Dendritic cell treated with granulocyte-macrophage colony-stimulating factor and Interleukin-4, amounts not matched to agents 40 ng/mL and 50 ng/mL, for 4 days (primary cell): ENCODE results near the gene PCAT7.

Source experiments
- H3K27ac Mint-ChIP-seq: one replicate; pipeline ENCODE4 v1.8.0; 2022; ENCODE audit warnings: mild to moderate bottlenecking, mixed read lengths
- H3K27me3 Mint-ChIP-seq: one replicate; pipeline ENCODE4 v1.8.0; 2022; ENCODE audit warnings: mild to moderate bottlenecking, mixed read lengths
- H3K36me3 Mint-ChIP-seq: one replicate; pipeline ENCODE4 v1.8.0; 2022; ENCODE audit warnings: low read depth, mixed read lengths
- H3K4me1 Mint-ChIP-seq: one replicate; pipeline ENCODE4 v1.8.0; 2022; ENCODE audit warnings: low read depth, mixed read lengths
- H3K4me3 Mint-ChIP-seq: one replicate; pipeline ENCODE4 v1.8.0; 2022; ENCODE audit warnings: mild to moderate bottlenecking, moderate library complexity, mixed read lengths
- H3K9me3 Mint-ChIP-seq: one replicate; pipeline ENCODE4 v1.8.0; 2022; ENCODE audit warnings: mixed read lengths
- intact Hi-C: fragments of 100-400 bp; cut with micrococcal nuclease; formaldehyde crosslinking; loops from one replicate; pipeline ENCODE4 v1.15.0; 2022

PCAT7 gene

GRCh38 chr9:94602666-94603065 is 47.8 kb downstream of the PCAT7 start:
- H3K4me1 Mint-ChIP-seq, result peaks cover 5% of the 10 kb centered on the region
- H3K4me3 Mint-ChIP-seq, result no peak overlapping the region
- peaks cover 60% of the 10 kb centered on the region for H3K36me3 Mint-ChIP-seq
- intact Hi-C loops, result loop anchor here (1.0 kb wide), 1 partner anchor 48 kb away; no protein-coding TSS in a partner anchor
- H3K9me3 Mint-ChIP-seq, result no peaks in the 10 kb centered on the region
- no peaks in the 10 kb centered on the region for H3K27me3 Mint-ChIP-seq
- no peak overlapping the region for H3K27ac Mint-ChIP-seq

DNA sequence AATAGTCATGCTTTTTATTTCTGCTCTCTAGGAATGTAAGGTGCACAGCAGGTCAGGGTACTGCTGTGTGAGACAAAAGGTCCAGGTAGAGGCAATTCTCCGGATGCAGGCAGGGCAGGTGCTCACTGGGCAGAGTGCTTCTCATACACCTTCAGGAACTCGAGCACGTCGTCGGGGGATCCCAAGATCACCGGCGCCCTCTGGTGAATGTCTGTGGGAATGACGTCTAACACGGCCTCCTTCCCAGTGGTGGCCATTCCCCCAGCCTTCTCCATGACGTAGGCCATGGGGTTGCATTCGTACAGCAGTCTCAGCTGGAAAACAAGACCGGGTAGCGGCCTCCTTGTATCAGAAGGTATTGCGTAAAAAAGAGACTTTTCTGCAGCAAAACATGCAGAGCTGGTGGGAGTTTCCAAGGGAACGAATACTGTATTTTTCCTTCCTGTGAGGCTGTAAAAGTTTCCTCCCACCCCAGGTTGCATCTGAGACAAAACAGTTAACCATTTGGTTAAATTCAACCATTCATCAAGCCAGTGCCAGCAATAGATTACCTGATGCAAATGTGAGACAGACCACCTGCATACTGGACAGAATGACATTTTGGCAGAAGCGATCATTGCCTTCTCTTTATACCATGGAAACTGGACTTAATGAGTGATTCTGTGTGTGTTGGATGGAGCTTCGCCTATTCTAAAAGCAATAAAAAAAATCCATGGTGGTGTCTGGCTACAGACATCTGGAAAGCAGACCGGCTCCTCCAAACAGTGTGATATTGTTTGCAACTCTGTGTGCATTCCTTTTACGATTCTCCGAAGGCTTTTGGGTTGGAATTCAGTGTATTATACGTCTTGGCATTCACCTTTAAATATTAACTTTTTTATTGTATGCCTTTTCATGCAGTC is 48.6 kb downstream of the PCAT7 start:
- intact Hi-C loops, result loop anchor here (1.0 kb wide), 1 partner anchor 49 kb away; no protein-coding TSS in a partner anchor

GRCh38 chr9:94606646-94607422 is 52.0 kb downstream of the PCAT7 start:
- H3K36me3 Mint-ChIP-seq, result peaks cover 90% of the 10 kb centered on the region
- H3K9me3 Mint-ChIP-seq, result no peaks in the 10 kb centered on the region
- H3K27me3 Mint-ChIP-seq, result no peaks in the 10 kb centered on the region
- no peak overlapping the region for H3K27ac Mint-ChIP-seq
- H3K4me1 Mint-ChIP-seq, result peaks cover 20% of the 10 kb centered on the region
- no peak overlapping the region for H3K4me3 Mint-ChIP-seq
- intact Hi-C loops, result no loop called here

More for the DNA sequence above, 48.6 kb downstream of the PCAT7 start:
- Mint-ChIP-seq H3K27me3 (no peaks in the 10 kb centered on the region), H3K9me3 (no peaks in the 10 kb centered on the region), H3K4me1 (peaks cover 11% of the 10 kb centered on the region), H3K4me3 (no peak overlapping the region), H3K27ac (no peak overlapping the region), H3K36me3 (peaks cover 60% of the 10 kb centered on the region)

- intact Hi-C loops, result no loop called here
- H3K9me3 Mint-ChIP-seq, result no peaks in the 10 kb centered on the region
- no peak overlapping the region for H3K4me3 Mint-ChIP-seq
- no peak overlapping the region for H3K27ac Mint-ChIP-seq
- H3K36me3 Mint-ChIP-seq, result peaks cover 90% of the 10 kb centered on the region
- peaks cover 20% of the 10 kb centered on the region for H3K4me1 Mint-ChIP-seq
- no peaks in the 10 kb centered on the region for H3K27me3 Mint-ChIP-seq
Measured at GRCh38 chr9:94607423-94607691, 52.5 kb downstream of the PCAT7 start.

DNA sequence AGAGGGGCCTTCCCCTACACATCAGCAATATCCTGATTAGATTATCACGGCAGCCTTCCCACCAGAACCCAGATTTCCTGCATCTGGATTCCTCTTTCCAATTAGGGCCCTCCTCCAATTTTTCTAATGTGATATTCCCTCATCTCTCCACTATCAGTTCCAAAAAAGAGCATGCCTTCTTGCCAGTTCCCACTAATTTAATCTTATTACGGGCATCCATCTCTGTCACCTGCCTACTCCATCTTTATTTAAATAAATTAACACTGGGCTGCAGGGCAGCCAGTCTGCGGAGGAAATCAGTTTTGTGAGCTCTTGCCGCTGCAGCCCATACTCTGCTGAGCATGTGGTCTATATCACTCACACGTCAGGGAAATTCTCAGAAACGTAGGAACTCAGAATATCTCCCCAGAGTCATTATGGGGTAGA is 55.3 kb downstream of the PCAT7 start:
- Mint-ChIP-seq H3K4me3 (no peak overlapping the region), H3K27ac (no peak overlapping the region), H3K27me3 (no peaks in the 10 kb centered on the region), H3K36me3 (peaks cover 92% of the 10 kb centered on the region), H3K9me3 (no peaks in the 10 kb centered on the region), H3K4me1 (peaks cover 15% of the 10 kb centered on the region)
- intact Hi-C loops, result no loop called here

DNA sequence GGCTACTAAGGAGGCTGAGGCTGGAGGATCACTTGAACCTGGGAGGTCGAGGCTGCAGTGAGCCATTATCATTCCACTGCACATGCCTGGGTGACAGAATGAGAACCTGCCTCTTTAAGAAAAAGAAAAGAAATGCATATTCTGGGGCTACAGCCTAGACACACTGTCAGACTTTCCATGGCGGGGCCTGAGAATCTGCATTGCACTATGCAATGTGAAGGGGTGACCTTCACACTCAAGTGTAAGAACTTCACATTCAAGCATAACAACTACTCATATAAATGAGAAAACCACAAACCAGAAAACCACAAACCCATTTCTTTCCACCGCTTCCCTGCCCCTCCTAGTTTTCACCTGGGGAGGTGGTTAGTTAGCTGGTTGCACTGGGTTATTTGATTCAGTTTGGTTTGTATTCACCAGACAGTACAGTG is 56.8 kb downstream of the PCAT7 start:
- Mint-ChIP-seq H3K4me3 (no peak overlapping the region), H3K36me3 (peaks cover 92% of the 10 kb centered on the region), H3K27ac (no peak overlapping the region), H3K4me1 (peaks cover 15% of the 10 kb centered on the region), H3K9me3 (no peaks in the 10 kb centered on the region), H3K27me3 (no peaks in the 10 kb centered on the region)
- intact Hi-C loops, result no loop called here

GRCh38 chr9:94612071-94612470 is 57.2 kb downstream of the PCAT7 start:
- intact Hi-C loops, result no loop called here
- Mint-ChIP-seq H3K27ac (no peak overlapping the region), H3K27me3 (no peaks in the 10 kb centered on the region)

GRCh38 chr9:94613003-94613402 is 58.1 kb downstream of the PCAT7 start:
- Mint-ChIP-seq H3K9me3 (no peaks in the 10 kb centered on the region), H3K4me3 (no peak overlapping the region), H3K36me3 (peaks cover 95% of the 10 kb centered on the region), H3K4me1 (peaks cover 14% of the 10 kb centered on the region), H3K27me3 (no peaks in the 10 kb centered on the region), H3K27ac (no peak overlapping the region)
- intact Hi-C loops, result no loop called here

More at GRCh38 chr9:94612071-94612470, 57.2 kb downstream of the PCAT7 start:
- no peaks in the 10 kb centered on the region for H3K9me3 Mint-ChIP-seq
- H3K36me3 Mint-ChIP-seq, result peaks cover 92% of the 10 kb centered on the region
- H3K4me1 Mint-ChIP-seq, result peaks cover 15% of the 10 kb centered on the region
- H3K4me3 Mint-ChIP-seq, result no peak overlapping the region

DNA sequence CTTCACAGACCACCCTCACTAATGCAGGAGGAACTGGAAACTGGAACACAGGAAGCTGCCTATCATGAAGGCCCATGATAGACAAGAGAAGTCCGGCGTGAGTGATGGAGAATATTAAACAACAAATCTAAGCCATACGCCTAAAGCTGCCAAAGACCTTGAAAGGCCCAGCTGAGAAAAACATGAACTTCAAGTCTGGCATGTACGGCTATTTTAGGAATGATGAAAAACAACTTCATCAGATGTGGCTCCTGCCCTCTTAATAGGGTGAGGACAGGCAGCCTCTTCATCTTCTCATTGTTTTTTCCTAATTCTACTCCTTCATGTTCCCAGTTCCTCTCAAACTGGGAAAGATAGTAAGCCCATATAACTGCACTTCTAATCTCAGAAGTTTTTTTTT is 64.1 kb downstream of the PCAT7 start:
- Mint-ChIP-seq H3K9me3 (no peaks in the 10 kb centered on the region), H3K36me3 (peaks cover 85% of the 10 kb centered on the region), H3K27ac (no peak overlapping the region), H3K4me3 (no peak overlapping the region), H3K27me3 (no peaks in the 10 kb centered on the region), H3K4me1 (peaks cover 19% of the 10 kb centered on the region)
- intact Hi-C loops, result no loop called here
